GM12864 (cell line): ENCODE measurements around the gene SPATA31D4.

Source experiments
- DNase-seq: peaks from one replicate; pipeline ENCODE4 v3.0.0-alpha.2; 2011; ENCODE audit warnings: low read depth
- H3K4me3 ChIP-seq: 2 replicates; pipeline ENCODE4 v1.5.1; 2011; ENCODE audit warnings: mild to moderate bottlenecking, low read depth, low read length, control low read depth
- CTCF ChIP-seq: IDR thresholded peaks from 2 replicates; pipeline ENCODE4 v1.5.1; 2011; ENCODE audit warnings: low read depth, mild to moderate bottlenecking, moderate library complexity, low read length, control low read depth, inconsistent platforms; ENCODE audit errors: missing control alignments

SPATA31D4 gene

GRCh38 chr9:81893929-81894328 lies 34.3 kb upstream of the SPATA31D4 start:
- no peak overlapping the region for H3K4me3 ChIP-seq
- no peak for DNase-seq
- TF ChIP-seq CTCF = no peak

GRCh38 chr9:81894891-81895290 lies 33.3 kb upstream of the SPATA31D4 start:
- no peak for TF ChIP-seq CTCF
- no peak overlapping the region for H3K4me3 ChIP-seq
- DNase-seq = no peak

- no peak for DNase-seq
- TF ChIP-seq CTCF = no peak
- no peak overlapping the region for H3K4me3 ChIP-seq
Observed at GRCh38 chr9:81896070-81896469, 32.2 kb upstream of the SPATA31D4 start.

- no peak for DNase-seq
- TF ChIP-seq CTCF = no peak
- H3K4me3 ChIP-seq = no peak overlapping the region
Observed at GRCh38 chr9:81898851-81899250, 29.4 kb upstream of the SPATA31D4 start.

- TF ChIP-seq CTCF = no peak
- no peak for DNase-seq
- H3K4me3 ChIP-seq = no peak overlapping the region
Observed at GRCh38 chr9:81902196-81902595, 26.0 kb upstream of the SPATA31D4 start.

DNA sequence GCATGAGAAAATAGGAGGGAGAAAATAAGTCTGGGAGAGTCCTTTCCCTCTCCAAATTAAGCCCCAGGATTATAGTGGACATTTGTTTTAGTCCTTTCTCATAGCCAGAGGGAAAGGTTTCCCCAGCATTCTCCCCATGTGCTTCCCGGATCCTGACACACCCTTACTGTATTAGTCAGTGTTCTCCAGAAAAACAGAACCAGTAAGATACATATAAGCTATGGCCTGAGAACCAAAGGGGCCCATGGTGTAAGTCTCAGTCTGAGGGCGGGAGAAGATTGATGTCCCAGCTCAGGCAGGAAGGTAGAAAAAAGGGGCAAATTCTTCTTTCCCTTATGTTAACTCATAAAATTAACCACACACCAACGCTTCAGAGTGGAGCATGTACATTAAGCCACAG lies 25.6 kb upstream of the SPATA31D4 start:
- DNase-seq = no peak
- no peak for TF ChIP-seq CTCF
- no peak overlapping the region for H3K4me3 ChIP-seq

DNA sequence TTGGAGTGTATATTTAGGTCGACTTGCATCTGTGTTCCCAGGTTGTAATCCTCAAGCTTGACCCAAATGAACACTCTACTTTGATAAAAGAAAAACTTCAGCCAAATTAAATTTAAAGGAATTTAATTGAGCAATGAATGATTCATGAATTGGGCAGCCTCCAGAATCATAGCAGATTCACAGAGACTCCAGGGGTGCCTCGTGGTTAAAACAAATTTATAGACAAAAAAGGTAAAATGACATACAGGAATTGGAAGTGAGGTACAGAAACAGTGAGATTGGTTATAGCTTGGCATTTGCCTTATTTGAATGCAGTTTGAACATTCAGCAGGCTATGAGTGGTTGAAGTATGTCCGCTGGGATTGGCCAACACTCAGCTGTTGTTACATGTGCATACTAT lies 21.6 kb upstream of the SPATA31D4 start:
- no peak for TF ChIP-seq CTCF
- no peak for DNase-seq
- H3K4me3 ChIP-seq = no peak overlapping the region
